ENCODE results near the gene SPTBN1.

The SPTBN1 gene

DNA sequence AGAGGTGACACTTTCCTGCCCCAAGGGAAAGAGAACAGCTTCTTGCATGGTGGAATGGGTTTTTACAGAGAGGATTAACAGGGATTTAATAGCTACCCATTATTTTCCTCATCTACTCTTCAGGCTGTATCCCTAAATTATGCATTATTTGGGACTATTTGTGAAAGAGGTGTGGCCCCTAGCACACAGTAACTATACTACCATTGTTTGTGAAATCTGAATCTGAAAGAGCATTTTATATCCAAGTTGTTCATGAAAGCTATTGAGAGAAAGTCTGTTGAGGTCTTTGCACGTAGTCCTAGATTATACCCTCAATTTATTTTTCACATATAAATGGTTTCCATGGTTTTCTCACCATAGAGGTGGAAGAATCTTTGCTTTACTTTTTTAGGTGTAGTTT, 78.1 kb downstream of the SPTBN1 start:
- DNase-seq = no peak

DNA sequence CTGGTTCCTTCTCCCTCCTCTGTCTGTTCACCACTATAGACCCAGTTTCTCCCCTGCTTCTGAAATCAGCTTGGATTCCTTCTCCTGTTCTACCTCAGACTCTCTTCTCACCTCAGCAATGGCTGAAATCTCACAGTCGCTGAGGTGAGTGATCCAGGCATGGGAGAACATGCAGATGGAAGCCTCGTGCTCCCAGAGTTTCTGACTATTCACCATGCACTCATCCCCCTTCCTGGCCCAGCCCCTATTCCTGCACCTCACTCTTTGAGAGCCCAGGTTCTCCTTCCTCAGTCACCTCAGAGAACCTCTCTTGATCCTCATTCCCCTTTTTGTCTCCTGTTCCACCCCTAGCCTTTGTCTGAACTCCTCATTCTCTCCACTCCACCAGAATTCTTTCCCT, 78.5 kb downstream of the SPTBN1 start:
- DNase-seq = no peak

DNA sequence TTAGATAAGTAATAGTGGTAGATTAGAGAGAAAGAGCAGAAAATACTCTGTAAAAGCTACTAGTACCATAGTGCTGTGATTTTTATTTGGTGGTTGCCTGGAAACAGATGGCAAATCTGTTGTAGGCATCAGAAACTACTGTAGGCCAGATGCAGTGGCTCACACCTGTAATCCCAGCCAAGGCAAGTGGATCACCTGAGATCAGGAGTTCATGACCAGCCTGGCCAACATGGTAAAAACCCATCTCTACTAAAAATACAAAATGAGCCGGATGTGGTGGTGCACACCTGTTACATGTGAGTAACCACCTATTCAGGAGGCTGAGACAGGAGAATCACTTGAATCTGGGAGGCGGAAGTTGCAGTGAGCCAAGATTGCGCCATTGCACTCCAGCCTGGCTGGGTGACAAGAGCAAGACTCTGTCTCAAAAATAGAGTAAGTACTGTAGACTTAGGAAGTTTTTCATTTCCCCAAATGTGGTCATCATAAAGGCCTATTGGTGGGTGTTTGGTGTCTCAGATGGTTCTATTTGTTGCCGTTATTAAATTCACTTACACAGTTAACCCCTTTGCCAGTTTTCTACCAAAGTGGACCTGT, 79.6 kb downstream of the SPTBN1 start:
- DNase-seq = no peak

DNA sequence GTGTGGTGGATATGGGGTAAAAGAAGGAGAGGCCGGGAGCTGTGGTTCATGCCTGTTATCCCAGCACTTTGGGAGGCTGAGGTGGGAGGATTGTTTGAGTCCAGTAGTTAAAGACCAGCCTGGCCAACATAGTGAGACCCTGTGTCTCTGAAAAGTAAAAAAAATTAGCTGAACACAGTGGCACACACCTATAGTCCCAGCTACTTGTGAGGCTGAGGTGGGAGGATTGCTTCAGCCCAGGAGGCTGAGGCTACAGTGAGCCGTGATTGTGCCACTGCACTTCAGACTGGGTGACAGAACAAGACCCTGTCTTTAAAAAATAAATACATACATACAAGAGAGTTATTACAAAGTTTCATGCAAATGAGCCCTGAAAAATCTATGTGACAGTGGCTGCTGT, 80.6 kb downstream of the SPTBN1 start:
- no peak for DNase-seq

DNA sequence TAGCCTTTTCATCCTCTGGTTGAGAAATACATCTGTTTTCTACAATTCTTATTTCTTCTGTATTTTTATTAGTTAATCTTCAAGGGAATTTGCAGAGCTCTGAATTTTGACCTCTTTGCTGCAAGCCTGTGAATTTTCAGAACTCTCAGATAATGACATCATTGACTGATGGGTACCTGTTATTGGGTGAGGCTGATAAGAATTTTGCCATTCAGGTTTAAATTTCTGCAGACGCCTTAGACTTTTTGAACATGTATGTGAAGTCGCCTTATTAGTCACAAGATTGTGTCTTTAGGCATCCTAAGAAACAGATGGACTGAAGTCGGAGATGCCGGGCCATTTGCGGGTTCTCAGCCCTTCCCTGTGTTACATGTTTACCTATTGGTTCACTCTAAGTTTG, 82.4 kb downstream of the SPTBN1 start:
- no peak for DNase-seq

DNA sequence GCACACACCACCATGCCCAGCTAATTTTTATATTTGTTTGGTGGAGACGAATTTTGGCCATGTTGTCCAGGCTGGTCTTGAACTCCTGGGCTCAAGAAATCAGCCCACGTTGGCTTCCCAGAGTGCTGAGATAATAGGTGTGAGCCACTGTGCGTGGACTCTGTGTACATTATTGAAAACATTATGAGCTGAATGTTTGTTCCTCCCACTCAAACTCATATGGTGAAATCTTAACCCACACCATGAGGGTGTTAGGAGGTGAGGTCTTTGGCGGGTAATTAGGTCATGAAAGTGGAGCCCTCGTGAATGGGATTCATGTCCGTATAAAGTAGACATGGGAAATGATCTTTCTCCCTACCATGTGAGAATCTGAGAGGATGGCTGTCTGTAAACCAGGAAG, 83.6 kb downstream of the SPTBN1 start:
- no peak for DNase-seq

DNA sequence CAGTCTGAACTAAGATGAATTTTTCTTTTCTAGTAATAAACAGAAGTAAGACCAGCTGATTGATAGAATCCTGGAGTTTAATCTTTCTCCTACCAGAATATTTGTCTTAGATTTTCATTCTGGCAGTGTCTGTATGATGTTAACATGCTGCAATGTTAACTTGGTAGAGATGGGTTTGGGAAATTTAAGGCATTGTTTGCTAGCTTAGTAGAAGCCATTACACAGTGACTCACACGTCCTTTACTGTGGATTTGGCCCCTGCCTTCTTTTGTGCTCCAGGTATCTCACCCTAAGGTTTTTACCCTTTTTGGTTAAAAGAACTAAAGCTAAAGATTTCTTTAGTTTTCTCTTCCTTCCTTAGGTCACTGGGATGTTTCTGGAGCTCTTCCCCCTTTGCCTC, 84.1 kb downstream of the SPTBN1 start:
- DNase-seq = no peak

DNA sequence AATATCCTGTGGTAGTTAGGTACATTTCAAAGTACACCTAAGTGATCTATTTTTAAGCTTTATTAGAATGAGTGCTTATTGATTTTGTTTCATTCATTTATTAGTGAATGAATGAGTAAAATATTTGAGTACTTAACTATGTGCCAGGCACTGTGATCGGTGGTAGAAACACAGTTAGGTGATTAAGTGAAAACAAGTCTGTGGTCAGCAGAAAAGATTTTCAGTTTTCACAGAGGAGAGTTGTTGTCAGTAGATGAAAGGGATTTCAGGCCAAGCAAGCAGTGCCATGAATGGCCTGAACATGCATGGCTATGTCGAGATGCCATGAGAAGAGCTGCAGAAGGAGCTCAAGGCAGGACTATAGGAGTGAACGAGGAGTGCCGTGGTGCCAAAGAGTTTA, 85.9 kb downstream of the SPTBN1 start:
- no peak for DNase-seq

DNA sequence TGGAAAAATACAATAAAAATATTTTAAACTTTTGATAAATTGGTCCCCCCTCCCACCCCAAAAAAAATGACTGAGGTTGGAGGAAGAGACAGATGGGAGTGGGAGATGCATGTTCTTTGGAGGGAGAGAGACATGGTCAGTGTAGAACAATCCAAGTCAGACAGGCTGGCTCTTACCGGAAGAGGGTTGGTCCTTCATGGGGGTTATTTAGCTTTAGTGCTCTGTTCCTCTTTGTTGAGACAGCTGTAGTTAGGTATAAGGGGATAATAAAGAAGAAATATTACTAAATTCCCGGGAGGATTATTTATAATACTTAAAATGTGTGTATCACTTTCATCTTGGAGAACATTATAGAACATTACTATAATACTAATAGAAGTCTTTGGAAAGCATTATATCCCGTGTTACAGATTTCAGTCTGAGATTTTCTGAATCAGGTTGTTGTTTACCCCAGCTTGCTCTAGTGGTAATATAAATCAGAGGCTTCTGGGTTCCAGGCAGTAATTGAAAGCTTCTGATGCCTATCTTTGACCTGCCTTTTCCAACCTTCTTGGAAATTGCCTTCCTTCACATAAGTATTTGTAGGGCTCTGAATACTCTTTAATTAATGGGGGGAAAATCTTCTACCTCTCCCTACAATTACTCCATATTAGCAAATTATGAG, 87.7 kb downstream of the SPTBN1 start:
- no peak for DNase-seq

DNA sequence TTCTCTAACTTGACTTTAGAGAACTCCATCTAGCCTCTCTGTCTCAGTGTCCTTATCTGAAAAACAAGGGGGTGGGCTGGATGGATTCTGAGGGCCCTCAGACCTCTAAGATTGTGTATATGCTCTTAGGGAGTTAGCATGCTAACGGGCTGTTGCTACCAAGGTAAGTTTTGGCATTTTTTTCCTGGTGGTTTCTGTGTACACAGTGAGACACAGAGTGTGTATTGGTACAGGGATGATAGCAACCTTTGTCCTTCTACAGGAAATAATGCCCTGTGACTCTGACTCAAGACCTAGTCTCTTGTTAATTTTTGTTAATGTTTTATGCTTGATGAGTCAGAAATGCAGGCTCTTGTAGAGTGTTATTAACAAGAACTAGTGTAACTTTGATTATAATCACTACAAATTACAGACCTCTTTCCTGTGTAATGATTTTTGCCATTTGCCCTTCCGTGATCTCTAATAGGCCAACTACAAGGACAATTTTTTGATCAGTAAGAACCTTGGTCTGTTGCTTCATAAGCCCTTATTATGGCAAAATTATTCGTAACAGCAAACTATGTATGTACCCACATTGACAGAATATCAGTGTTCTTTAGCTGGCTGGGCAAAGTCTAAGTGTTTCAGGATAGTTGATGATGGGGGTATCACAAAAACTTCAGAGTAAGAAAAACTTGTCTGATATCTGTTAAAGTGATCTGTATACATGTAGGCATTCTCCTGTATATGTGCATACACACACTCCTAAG, 89.7 kb downstream of the SPTBN1 start:
- DNase-seq = no peak

DNA sequence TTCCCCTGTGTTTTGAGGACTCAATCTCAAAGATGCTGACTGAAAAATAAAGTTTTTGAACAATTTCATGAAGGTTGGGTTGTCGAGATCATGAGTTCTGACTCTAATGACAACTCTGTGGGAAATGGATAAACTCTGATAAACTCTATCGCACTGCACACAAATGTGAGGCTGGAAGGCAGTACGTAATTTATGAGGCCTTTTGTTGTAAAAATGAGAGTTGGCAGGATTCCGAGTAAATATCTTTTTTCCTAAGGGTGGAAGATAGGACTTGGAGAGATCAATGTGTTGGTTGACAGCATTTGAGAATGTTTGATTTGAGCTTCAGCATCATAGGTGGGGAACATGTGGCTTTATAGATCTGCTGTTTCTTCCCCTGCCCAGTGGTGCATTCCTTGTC, 90.4 kb downstream of the SPTBN1 start:
- DNase-seq = no peak

DNA sequence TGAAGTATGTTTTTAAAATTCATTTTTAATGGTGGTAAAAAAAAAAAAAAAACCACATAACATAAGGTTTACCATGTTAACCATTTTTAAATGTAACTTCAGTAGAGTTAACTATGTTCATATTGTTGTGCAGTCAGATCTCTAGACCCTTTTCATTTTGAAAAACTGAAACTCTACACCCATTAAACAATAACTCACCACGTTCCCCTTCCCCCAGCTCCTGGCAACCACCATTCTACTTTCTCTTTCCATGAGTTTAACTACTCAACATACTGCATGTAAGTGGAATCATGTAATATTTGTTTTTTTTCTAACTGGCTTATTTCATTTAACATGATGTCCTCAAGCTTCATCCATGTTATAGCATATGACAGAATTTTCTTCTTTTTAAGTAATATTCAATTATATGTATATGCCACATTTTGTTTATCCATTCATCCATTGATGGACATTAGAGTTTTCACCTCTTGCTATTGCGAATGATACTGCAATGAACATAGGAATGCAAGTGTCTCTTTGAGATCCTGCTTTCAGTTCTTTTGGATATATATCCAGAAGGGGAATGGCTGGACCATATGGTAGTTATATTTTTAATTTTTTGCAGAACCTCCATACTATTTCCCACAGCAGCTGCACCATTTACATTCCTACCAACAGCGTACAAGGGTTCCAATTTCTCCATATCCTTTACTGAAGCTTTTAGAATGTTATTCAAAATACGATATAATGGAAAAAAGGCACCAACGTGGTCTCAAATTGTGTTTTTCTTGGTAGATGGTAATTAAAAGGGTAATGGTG, 91.0 kb downstream of the SPTBN1 start:
- no peak for DNase-seq

DNA sequence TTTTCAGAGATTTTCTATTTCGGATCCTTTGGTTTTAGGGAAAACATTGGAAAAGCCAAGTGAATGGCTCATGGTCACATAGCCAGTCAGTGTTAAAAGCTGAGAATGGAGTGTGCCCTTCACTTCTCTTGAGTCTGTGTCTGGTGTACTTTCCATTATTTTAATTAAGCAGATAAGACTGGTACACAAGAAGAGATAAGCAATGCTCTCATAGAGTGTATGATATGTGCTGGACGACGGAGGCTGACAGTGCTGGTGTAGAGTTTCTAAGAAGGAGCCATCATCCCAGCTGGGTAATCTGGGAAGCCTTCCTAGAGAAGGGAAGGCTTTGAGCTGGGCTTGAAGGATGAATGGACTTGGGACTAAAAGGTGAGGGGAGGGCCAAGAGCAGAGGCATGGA, 93.3 kb downstream of the SPTBN1 start:
- no peak for DNase-seq

DNA sequence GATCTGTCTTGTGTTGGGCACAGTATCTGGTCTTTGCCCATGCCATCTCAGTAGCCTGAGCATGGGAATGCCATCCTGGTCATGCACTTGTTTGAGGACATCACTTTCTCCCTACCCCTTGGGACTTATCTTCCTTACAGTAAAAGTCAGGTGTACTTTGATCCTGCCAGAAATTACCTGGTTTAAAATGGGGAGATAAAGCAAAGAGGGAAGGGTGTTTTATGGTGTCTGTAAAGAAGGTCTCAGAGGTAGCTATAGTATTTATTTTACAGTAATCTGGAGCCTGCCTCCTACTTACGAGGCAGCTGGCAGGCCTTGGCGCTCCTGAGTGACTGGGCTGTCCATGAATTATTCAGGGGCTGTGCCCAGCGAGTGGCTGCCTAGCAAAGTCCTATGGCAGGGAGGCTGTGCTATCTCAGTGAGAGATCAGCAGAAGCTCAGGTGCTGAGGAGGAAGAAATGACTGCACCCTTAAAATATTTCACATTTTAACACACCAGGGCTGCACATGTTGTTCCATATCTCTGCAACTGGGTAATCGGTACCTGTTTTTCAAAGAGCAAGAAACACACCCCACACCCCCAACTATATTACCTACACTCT, 93.9 kb downstream of the SPTBN1 start:
- DNase-seq = no peak

DNA sequence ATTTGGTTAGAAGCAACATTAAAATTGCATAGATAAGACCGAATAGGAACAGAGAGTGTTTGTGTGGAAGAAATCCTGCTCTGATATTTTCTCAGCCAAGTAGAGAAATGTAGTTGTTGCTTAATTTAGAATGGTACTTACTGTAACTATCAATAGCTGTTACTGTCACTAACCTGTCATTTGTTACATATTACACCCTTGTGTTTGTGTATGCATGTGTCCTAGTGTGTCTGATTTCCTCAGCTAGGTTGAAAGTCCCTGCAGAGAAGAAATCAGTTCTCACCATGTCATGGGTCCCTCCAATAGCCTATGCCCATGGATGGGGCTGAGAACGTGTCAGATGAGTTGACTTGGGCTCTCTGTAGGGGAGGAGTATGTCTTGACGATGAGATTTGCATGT, 94.4 kb downstream of the SPTBN1 start:
- DNase-seq = no peak

DNA sequence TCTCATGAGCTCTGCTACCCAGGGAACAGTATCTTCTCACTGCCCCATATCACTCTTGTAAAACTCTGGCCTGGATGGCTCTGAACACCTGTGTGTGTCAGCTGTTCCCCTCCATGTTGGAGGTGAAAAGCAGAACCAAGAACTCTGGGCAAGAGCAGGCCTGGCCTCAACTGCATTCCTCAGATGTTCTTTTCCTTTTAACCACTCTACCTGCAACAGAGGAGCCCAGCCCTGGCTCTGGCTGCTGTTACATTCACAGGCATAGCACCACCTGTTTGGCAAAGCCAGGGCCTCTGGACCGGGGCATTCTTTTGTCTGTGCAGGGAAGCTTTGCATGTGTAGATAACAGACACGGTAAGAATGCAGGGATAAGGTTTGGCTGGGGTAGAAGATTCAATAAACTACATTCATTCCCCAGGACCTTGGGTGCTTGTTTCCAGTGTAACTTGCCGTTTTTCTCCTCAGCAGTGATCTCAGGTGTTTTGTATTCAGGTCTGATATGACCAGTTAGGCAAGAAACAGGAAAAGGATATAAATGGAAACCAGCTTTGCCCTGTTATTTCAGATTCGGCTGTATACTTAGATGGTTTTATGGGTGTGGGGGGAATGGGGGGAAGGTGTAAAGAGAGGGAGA, 95.1 kb downstream of the SPTBN1 start:
- DNase-seq = no peak

DNA sequence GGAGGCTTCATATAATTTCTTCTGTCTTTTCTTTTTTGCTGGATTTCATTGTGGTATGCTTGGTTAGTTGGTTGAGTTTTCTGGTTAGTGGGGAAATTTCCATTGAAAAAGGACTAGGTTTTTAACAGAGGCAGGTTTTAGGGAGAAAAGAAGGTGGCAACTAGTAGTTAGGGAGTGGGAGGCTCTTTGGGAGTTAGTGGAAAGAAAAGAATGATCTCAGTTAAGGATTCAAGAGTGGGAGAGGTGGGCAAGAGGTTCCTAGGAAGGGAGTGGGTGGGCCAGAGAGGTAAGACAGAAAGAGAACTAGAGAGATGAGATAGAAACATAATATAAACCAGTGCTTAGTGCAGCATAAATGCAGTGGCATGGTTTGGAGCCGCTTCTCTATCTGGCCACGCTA, 96.9 kb downstream of the SPTBN1 start:
- no peak for DNase-seq

DNA sequence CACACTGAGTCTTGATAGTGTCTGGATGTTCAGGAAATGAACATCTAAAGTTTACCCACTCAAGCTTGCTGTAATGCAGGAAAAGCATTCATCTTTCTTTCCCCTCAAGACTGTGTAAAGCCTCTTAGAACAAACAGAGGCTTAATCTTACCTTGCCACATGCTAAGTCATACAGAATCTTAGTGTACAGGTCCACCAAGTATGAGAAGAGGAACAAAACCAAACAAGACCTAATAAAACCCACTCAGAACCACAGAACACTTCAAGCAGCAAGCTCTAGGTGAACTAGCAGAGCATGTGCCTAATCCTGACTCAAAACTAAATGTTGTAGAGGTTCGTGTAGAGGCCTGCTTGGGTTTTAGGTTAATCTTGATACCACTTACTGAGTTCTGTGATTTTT, 97.6 kb downstream of the SPTBN1 start:
- no peak for DNase-seq

DNA sequence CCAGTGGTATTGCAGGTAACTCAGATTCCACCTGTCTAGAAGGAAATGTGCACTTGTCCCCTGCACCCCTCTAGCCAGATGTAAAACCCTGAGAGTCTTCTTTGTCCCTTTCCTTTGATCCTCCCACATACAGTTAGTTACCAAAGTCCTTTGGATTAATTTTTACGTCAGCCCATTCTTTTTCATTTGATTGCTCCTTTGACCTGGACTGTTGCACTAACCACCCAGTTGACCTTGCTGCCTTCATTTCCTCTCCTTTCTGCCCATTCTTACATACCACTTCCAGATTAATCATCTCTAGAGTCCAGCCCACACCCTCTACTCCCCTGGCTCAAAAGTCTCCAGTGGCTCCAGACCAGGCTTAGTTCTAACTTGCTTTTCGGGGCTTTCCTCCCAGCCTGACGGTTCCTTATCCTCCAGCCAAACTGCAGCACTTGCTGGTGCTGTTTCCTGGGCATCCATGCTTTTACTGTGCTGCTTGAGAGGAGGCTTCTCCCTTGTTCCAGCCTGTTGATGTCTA, 99.3 kb downstream of the SPTBN1 start:
- no peak for DNase-seq

DNA sequence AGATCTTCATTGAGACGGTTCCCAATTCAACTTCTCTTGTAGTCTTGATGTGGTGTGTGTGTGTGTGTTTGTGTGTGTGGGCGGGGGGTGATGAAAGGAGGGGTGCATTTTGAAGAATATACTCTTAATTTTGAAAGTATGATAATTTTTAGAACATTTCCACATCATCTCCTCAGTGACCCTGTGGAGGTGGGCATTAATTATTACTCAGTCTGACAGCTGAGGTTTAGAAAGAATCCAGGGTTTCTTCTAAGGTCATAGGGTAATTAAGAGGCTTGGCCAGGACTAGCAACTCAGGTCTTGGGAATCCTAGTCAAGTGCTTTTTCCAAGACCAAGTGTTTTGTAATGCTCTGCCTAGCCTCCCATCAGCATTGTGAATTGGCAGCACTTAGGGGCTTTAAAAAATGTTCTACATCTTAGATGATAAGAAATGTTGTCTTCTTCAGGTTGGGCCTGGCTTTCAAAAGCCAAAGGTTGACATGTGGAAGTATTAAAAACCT, 100.5 kb downstream of the SPTBN1 start:
- DNase-seq = no peak

DNA sequence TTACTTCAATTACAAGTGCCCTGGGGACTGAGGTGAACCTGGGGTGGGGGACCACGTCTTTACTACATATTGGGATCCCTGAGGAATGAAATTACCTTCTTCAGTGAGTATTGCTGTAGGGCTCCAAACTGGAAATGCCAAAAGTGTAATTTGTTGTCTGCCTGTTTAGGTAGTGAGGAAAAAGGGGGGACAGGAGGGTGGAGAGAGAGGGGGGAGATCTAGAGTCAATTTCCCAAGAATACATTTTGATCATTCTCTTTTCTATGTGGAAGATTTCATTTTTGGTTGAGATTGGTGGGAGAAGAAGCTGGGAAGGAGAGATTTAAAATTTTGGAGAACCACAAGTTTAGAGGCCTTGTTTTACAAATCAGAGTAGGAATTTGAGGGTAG, 101.1 kb downstream of the SPTBN1 start:
- DNase-seq = no peak

DNA sequence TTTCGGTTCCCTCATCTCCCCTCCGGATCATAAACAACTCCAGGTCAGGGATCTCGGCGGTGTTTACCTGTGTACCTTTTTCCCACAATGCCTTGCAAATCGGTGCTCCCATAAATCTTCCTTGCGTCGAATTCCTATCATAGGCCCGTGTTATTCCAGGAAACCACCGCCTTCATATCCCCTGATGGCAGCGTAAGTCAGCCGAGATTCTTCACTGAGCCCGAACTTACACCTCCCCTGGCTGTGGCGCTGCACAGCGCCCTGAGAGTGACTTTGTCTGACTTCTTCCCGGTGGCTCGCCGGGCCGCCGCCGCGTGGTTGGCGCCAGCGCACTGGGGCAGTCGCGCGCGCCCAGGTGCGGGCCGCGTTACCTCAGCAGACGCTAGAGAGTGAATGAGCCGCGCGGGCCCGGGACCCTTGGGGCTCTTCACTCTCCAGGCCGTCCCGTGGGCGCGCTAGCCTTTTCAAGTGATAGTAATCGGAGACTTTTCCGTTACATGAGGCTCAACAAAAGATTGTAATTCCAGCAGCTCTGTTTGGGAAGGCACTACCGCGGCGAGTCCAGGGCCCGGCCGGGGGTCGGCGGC, 101.6 kb downstream of the SPTBN1 start:
- peak; percentile 78 for DNase-seq

All from NCI-H345 (cell line).